ENCODE measurements around the gene PLXNA4.

The PLXNA4 gene

GRCh38 chr7:132480534-132480933, 95.7 kb downstream of the PLXNA4 start:
- no peak for TF ChIP-seq CTCF (IDR thresholded peaks at IDR 0.05)

- no peak for TF ChIP-seq CTCF (IDR thresholded peaks at IDR 0.05)
These were observed 99.7 kb downstream of the PLXNA4 start for GRCh38 chr7:132476541-132476940.

- no peak for TF ChIP-seq CTCF (IDR thresholded peaks at IDR 0.05)
These were observed 100.6 kb downstream of the PLXNA4 start for GRCh38 chr7:132475669-132476116.

GRCh38 chr7:132475037-132475668, 101.1 kb downstream of the PLXNA4 start:
- TF ChIP-seq CTCF (IDR thresholded peaks at IDR 0.05) = no peak

GRCh38 chr7:132472463-132473120, 103.7 kb downstream of the PLXNA4 start:
- no peak for TF ChIP-seq CTCF (IDR thresholded peaks at IDR 0.05)

GRCh38 chr7:132471515-132471914, 104.8 kb downstream of the PLXNA4 start:
- no peak for TF ChIP-seq CTCF (IDR thresholded peaks at IDR 0.05)

GRCh38 chr7:132469681-132470080, 106.6 kb downstream of the PLXNA4 start:
- TF ChIP-seq CTCF (IDR thresholded peaks at IDR 0.05) = no peak

All from LNCAP (cell line).